GM19351 (cell line): ENCODE data around the gene HERPUD1.
"Not testable (repeated sequence)": the region's sequence is repeated elsewhere in the genome, so short reads cannot be mapped to it uniquely, and the experiment has no call there.

Experiments used
- ATAC-seq: cut with Tn5 transposase; IDR thresholded peaks from one replicate; pipeline ENCODE4 v1.9.1; 2021; ENCODE audit warnings: mild to moderate bottlenecking, moderate library complexity; ENCODE audit not compliant: unreplicated experiment

Gene HERPUD1

DNA sequence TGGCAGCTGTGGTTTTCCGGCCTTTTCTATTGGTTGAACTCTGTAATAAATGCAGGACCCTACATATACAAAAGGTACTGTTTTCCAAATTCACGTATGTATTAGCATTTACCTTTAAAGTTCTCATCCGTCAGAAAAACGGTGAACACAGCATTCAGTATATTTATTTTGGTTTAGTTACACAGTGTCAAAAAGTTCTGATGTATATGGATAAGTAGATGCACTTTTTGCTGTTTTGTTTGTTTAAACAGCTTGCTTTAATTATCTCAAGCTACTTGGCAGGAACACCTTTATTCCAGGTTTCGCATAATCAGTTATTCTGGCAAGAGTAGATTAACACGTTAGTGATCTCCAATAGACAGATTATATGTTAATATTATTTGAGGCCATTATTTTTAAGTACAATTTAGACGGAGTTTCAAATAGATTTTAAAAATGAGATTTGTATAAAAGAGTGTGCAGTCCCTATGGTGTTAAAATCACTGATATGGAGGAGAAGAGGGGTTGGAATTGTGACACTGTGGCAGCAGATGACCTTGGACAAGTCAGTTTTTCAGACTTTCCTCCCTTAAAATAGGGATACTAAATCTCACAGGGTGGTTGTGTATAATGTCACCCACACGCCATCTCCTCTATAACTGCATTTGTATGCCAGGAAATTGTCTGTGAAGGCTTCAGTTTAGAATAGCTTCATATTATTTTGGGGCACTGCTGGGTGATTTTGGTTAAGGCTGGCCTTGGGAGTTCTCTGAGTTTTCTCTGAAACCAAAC lies 2.1 kb downstream of the HERPUD1 start:
- ATAC-seq = no peak

DNA sequence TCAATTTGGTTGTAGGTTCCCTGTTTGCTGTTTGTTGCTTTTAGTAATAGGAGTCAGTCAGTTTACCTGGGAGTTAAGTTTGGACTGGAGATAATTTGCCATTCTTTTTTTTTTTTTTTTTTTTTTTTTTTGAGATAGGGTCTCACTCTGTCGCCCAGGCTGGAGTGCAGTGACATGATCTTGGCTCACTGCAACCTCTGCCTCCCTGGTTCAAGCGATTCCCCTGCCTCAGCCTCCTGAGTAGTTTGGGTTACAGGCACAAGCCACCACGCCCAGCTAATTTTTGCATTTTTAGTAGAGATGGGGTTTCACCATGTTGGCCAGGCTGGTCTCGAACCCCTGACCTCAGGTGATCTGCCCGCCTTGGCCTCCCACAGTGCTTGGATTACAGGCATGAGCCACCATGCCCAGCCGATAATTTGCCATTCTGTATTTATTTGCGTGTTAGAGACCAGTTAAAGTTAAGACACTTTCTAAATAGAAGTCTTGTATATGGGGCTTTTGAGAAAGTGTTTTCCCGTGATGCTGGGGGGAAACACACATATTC lies 2.7 kb downstream of the HERPUD1 start:
- ATAC-seq = not testable (repeated sequence)

DNA sequence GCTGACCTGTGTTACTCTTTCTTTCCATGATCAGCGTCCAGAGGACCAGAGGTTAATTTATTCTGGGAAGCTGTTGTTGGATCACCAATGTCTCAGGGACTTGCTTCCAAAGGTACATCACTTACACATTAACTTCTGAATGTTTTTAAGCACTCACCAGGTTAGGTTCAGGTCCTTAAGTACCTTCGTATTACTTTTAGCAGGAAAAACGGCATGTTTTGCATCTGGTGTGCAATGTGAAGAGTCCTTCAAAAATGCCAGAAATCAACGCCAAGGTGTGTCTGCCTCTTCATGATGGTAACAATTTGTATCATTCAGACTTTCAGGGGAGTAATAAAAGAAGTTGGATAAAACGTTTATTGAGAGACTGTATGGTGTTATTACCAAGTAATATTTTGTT lies 3.3 kb downstream of the HERPUD1 start:
- no peak for ATAC-seq

DNA sequence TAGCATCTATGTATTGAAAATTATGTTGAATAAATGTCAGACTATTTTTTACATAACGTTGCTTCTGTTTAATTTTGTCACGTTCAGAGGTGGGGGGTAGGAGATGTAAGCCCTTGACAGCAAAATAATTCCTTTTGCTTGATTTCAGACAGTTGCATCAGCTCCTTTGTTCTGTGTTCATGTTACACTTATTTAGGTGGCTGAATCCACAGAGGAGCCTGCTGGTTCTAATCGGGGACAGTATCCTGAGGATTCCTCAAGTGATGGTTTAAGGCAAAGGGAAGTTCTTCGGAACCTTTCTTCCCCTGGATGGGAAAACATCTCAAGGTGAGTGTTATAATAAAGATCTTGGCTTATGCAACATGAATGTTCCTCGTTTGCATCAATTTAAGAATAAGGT lies 4.5 kb downstream of the HERPUD1 start:
- no peak for ATAC-seq

DNA sequence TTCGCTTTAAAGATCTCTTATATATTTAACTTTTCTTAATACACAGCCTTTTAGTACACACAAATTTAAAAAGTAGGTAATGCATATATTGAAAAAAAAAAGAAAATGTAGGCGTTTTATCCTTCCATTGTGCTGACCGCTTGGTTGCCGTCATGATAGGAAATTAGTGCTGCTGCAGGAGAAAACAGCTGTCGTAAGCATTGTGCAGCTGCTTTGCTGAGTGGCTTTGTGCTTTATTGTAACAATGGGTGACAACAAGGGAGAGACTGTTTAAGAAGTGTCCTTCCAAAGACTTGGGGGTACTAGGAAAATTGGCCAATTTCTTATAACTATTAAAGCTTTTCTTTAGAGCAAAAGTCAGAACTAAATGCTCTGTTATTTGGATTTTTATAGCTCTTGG lies 5.0 kb downstream of the HERPUD1 start:
- no peak for ATAC-seq

DNA sequence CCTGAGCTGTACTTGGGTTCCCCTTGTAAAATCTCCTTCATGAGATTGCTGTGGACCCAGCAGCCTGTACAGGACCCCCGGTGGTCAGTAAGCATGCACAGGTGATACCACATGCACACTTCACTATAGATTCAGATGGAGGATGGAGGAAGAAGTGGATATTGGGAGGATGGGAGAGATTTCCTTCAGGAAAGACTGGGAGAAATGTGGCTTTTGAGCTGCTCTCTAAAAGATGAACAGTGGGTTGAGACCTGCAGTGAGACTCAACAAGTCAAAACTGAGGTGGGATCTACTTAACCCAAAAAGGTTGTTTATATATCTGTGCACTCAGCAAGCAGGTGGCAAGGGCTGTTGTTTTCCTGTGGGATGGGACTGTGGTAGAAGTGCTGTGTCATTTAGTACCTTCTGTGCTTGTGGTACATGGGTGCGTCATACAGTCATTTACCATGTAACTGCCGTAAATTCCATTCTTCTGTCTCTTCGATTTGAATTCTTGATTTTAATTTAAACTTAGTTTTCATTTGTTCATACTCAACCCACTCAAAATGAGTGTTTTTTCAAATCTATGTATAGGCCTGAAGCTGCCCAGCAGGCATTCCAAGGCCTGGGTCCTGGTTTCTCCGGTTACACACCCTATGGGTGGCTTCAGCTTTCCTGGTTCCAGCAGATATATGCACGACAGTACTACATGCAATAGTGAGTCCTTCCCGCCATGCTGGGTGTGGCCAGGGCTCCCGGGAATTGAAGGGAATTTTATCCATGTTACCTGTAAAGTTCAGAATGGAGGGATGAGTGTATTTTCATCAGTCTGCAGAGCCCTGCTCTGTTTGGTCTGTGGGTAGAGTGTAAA lies 6.9 kb downstream of the HERPUD1 start:
- no peak for ATAC-seq

DNA sequence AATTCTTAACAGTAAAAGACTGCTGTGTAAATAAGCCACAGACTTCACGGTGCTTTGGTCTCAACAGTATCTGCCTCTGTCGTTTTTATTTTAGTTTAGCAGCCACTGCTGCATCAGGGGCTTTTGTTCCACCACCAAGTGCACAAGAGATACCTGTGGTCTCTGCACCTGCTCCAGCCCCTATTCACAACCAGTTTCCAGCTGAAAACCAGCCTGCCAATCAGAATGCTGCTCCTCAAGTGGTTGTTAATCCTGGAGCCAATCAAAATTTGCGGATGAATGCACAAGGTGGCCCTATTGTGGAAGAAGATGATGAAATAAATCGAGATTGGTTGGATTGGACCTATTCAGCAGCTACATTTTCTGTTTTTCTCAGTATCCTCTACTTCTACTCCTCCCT lies 7.9 kb downstream of the HERPUD1 start:
- ATAC-seq = no peak

DNA sequence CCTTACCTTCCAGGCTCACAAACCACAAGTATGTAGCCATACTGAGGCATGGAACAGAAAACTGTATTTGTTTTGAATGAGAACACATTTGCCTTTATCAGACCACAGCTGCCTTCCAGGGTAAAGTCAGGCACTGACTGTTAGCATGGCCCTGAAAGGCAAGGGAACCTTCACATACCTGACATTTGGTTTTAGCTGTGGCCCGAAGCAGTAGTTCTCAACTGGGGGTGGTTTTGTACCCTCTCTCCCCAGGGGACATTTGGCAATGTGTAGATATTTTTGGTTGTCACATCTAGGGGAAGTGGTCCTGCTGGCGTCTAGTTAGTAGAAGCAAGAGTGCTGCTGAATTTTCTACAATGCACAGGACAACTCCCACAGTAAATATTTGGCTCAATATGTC lies 9.2 kb downstream of the HERPUD1 start:
- no peak for ATAC-seq

DNA sequence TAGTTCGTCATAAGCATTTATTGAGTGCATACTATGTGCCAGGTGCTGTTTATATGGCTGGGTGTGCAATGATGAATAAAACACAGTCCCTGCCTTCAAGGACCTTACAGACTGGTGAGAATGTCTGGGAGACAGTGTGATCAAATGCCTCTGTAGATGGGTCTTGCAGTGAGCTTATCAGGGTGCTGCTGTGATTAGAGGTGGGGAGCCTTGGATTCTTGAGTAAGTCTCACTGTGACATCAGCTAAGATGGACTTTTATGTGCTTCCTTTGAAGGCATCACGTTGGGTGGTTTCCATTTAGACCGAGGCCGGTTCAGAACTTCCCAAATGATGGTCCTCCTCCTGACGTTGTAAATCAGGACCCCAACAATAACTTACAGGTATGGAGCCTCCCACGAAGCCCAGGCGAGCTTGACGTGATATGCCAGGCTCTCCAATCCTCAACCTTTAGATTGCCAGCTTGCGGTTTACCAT lies 10.0 kb downstream of the HERPUD1 start:
- ATAC-seq = no peak

DNA sequence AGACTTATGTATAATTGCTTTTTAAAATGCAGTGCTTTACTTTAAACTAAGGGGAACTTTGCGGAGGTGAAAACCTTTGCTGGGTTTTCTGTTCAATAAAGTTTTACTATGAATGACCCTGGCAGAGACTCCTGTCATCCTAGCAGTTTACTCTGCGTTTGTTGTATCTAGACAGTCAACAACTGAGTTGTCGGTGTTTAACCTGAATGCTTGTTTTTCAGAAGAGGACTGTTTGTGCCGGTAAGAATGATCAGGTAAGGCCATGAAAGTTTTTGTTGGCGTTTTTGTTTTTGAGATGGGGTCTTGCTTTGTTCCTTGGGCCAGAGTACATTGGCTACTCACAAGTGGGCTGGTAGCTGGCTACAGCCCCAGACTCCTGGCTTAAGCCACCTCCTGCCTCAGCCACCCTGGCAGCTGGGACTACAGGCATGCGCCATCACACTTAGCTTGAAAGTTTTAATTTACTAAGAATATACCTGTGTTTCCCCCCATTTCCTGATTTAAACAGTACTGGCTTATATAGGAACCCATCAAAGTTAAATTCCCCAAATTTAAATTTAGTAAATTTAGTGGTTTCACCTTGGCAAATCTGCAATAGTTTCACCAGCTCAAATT lies 11.9 kb downstream of the HERPUD1 start:
- no peak for ATAC-seq

DNA sequence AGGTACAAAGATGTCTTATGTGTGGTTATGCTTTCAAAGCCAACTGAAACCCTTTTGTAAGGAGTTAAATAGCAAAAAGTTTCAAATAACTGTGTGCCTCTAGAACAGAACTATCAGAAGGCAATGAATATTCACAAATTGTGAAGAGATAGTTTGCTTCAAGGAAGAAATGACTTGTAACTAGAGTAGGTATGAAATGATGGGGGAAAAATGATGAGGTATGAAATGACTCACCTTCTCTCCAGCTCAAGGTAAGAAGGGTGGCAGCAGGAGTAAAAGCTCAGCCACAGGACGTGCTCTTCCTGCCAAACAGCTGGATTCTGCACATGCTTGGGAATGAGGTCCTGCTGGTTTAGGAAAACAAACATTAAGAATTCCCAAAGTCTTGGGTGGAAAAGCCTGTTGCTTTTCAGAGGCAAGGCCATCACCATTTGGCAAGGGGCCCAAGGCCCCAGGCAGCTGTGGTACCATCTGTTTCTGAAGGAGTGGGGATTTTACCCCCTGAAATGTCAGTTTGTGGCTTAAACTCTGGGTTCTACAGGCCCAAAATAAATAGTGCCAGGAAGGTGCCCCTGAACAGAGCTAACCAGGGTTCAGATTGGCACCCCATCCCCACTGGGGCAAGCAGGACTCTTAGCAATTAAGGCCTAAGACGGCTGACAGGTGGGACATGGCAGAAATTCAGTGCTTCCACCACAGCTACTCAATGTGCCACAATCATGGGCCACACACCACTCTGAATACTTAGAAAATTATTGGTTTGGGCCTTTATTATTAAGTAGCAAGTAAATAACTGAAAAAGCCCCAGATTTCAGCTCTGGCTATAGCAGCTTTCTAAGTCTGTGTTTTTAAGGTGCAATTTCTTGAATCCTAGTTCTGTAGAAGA lies 13.3 kb downstream of the HERPUD1 start:
- ATAC-seq = no peak

DNA sequence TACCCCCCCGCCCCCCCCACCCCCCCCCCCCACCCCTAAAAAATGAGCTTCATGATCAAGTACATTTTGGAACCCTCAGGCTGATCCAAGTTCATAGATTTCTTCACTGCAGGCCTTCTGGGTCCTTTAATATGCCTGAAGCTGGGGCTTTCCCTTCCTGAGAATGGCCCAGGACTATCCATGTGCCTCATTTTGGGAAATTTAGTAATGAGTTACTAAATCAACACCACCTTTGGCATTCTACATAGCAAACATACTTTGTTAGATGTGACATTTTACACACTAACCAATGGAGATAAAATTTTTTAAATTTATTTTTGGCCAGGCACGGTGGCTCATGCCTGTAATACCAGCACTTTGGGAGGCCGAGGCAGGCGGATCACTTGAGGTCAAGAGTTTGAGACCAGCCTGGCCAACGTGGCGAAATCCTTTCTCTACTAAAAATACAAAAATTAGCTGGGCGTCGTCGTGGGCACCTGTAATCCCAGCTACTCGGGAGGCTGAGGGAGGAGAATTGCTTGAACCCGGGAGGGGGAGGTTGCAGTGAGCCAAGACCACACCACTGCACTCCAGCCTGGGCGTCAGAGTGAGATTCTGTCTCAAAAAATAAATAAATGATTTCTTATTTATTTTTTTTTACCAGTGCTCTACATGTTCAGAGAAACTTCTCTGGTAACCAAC lies 14.0 kb downstream of the HERPUD1 start:
- ATAC-seq = no peak

DNA sequence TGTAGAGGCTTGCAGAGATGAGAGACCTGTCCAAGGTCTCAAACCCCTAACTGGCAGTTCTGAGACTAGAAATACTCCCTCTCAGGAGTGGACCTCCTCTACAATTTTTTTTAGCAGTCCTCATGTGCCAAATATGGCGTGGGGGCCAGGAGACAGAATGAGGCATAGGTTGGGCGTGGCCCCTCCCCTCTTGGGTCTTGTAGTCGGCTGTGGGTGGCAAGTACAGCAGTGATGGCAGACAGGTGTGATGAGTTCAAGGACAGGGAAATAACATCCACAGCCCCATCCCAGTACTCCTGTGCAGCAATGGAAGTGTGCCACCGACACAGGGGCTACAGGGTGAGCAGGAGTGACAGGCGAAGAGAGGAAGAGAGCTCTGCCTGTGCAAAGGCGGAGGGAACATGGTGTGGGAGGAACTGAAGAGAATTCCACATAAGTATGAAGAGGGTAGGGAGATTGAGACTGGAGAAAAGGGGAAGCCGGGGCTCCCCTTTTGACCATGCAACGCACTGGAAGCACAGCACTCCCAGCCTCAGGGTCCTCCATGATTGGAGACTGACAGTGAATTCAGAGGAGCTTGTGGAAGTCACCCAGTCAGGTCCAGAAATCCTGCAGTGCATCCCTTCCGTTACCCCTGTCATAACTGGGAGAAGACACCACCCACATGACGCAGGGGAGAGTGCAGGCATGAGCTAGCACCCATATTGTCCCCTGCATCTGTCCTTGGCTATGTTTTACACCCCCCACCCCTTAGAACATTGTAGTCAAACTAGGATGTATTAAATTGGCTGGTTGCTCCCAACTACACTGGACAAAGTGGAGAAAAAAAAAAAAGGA lies 15.0 kb downstream of the HERPUD1 start:
- no peak for ATAC-seq

DNA sequence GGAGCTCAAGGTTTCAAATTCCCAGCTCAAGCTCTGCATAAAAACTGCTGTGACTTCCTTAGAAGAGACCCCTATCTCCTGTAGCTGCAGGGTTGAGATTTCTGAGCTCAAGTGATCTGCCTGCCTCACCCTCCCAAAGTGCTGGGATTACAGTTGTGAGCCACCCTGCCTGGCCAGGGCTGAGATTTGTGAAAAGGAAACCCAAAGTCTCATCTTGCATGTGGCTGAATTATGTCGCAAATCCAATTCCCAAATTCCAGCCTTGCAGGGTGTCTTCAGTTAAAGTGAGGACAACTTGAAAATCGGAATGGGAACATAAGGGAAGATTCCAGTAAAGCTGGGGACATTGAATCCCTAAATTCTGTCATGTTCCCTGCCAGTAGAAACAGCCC lies 15.7 kb downstream of the HERPUD1 start:
- no peak for ATAC-seq

DNA sequence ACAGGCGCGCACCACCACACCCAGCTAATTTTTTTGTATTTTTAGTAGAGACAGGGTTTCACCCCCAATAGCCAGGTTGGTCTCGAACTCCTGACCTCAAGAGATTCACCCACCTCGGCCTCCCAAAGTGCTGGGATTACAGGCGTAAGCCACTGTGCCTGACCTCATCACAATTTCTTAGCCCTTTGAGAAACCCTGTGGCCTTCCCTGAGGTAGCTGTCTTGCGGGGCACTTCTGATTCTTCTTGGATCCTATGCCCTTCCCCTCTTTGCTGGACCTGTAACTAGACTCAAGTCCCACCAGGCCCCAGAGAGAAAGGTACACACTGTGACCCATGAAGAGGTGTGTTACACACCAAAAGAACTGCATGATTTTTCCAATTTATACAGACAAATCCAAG lies 16.3 kb downstream of the HERPUD1 start:
- ATAC-seq = no peak

DNA sequence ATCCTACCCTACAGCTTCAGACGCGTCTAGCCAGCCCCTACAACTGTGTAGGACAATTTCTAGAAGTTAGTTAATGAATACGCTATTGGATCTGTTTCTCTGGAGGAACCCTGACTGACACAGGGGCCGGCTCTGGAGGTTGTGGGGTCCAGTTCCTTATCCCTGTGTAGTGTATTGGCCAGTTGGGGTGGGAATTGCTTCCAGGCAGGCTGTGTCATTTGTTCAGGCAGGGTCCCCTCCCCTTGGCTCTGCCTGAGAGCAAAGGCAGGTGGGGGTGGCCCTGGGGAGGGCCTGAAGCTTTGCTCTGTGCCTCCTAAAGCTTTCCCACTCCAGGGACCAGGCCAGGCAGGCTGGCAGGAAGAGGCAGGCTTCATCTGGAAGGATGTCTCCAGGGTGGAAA lies 18.1 kb downstream of the HERPUD1 start:
- no peak for ATAC-seq

DNA sequence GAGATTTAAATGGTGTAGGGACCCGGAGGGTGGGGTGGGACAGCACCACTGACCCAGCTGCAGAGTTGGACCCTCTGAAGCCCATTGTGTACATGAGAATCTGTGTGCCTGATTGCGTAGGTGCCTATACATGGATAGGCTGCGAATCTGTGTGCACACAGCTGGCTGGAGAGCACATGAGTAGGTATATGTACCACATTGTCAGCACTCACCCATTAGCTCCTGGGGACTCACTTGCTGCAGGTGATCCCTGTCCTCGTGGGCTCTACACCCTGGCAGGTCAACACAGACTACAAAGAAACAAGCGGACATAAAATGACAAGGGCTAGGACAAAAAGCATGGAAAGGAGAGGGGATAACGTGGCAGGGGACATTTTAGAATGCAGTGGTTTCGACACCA lies 18.5 kb downstream of the HERPUD1 start:
- ATAC-seq = no peak

DNA sequence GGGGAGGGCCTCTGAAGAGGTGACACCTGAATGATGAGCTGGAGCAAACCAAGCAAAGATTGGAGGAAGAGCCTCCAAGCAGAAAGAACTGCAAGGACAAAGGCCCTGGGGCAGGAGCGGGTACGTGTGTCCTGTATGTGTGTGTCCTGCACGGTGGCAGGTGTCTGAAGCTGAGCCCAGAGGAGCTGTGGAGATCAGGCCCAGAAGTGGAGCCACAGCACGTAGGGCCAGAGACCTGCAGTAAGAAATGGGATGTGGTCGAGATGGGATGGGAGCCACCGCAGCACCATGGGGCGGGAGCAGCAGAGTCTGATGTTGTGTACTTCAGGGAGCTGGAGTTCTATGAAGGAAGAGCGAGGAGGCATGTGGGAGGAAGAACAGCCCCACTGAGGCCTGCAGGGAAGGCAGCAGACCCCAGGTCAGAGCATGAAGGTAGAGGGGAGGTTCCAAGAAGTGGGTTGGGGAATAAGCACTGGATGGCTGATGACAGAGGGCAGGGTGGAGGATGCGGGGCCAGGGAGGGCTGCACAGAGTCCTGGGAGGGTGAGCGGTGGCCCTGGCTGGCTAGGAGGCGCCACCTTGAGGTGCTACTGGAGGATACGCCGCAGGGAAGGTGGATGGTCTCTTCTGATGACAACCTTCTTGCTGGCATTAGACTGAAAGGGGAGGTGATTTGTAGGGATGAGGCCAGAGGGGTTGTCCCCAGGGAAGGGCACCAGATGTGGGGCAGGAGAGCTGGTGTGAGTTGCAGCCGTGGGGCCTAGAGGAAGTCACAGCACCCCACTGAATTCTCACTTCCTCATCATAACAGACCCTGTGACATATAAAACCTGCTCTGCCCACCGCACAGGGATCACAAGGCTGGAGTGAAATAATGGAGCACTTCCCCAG lies 19.2 kb downstream of the HERPUD1 start:
- peak; percentile 66 for ATAC-seq
